HG03097 (cell line): ENCODE measurements around the gene WDR87.
A peak's percentile ranks its signal among the peaks of the same experiment; 100 is the strongest.
"Not testable (repeated sequence)": the region's sequence is repeated elsewhere in the genome, so short reads cannot be mapped to it uniquely, and the experiment has no call there.

ENCODE experiments used
- ATAC-seq: cut with Tn5 transposase; IDR thresholded peaks from one replicate; pipeline ENCODE4 v1.9.1; 2021; ENCODE audit not compliant: unreplicated experiment, low FRiP score

The WDR87 gene

DNA sequence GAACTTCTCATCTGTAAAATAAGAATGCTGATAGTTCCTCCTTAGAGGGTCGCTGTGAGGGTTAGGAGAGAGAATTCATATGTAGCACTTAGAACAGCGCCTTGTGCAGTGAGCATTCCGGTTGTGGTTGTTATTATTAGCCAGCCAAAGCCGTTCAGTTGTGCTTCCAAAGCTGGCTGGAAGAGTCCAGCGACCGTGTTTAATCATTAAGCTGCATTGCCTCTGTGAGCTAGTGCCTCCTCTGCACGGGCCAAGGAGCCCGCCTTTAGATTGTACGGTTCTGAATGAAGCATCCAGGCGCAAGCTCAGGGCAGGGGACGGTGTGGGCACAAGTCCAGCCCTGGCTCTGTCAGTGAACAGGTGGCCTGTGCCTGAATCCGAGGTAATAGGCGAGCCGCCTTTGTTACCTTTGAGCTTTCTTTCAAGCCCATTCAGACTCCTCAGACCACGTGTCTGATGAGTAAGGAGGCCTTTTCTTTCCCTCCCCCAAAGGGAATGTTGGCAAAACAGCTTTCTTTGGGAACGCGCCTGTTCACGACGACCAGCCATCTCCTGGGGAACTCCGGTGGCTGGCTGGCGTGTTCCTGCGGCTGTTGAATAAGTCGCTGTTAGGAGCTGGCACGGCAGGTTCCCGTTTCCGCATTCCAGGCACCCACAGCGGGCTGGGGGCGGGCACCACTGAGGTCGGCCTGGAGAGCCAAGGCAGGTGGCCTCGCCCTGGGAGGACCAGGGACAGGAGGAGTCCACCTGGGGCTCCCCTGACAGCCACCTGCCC lies 25.7 kb upstream of the WDR87 start:
- ATAC-seq, result peak; percentile 43

DNA sequence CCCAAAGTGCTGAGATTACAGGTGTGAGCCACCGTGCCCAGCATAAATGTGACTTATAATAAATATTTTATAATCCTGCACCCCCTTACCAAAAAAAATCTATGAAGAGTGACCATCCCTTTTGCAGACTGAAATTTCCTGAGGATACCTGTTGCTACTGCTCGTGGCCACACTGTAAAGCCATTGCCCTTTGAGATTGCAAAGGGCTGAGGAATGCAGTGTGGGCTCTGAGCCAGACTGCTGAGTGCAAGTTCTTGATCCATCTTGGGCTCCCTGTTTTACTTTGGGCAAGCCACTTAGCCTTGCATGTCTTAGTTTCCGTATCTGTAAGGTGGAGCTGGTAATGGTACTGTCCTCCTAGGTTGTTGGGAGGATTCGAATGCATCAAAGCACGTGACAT lies 24.0 kb upstream of the WDR87 start:
- ATAC-seq, result no peak

DNA sequence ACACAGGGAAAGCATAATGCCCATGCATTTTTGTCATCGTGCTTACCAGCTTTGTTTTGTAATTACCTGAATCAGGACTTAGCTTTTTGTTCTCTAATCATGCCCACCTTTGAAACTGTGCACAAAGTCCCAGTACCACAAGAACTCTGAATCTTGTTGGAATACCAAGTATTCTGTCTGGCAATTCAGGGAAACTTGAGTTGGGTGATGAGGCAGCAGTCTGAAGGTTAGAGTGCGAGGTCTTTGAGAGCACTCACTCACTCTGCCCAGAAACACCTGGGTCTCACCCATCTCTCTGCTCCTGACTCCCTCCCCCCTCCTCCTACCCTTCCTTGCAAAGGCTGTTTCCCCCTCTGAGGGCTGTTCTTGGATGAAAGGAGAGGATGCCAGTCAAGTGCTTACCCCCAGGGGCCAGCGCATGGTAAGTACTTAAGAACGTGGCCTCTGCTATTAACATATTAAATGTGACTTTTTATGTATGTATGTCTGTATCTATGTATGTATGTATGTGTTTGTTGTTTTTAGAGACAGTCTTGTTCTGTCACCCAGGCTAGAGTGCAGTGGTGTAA lies 23.0 kb upstream of the WDR87 start:
- ATAC-seq, result no peak

DNA sequence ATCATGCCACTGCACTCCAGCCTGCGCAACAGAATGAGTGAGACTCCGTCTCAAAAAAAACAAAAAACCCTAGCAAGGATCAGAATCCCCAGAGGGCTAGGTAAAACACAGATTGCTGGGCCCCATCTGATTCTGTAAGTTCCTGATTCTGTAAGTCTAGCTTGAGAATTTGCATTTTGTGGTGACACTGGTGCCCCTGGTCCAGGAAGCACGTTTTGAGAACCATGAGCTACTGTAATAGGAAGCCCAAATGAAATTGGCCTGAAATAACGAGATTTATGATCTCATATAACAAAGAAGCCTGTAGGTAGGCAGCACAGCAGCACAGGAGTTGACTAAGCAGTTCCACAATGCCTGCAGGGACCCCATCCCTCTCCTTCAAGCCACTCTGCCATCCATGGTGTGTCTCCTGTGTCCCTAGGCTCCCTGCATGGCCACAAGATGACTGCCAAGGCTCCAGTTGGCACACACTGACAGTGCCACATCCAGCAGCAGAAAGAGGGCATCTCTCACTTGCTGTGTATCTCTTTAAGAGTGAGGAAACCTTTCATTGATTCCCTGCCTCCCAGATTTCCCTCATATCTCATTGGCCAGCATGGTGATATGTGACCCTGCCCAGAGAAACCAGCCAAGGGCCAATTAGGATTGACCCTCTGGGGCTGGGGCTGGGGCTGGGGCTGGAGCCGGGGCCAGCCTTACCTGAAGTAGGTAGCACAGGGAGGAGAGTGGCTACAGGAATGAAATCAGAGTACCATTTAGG lies 22.3 kb upstream of the WDR87 start:
- ATAC-seq, result no peak

DNA sequence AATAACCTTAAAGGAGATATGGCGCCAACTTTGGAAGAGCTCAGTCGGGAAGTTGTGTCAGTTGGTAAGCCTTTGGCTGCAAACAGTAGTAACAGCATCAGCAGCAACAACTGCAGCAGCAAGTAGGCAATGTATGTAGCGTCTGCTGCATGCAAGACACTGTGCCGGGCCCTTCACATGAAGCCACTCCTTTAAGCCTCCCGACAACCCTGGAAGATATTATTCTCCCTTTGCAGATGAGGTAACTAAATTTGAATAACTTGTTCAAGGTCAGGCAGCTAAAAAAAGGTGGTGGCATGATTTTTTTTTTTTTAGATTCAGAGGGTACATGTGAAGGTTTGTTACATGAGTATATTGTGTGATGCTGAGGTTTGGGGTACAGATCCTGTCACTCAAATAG lies 20.3 kb upstream of the WDR87 start:
- ATAC-seq, result no peak

DNA sequence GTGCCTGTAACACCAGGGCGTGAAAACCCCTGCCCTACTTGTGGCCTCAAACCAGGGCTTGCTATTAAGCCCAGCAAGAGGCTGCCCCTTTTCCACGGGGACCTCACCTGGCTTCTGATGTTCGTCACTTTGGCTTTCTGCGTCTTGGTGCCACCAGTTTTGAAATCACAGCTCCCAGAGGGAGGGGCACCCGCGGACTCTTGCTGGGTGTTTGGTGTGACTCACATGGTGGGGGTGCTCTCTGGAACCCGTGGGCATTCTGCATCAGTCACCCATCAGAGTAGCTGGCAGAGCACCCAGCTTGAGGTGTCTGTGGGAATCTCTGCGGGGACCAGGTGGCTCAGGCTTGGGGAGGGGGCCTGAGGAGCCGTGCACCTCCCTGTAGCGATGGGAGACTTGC lies 19.9 kb upstream of the WDR87 start:
- ATAC-seq, result no peak

DNA sequence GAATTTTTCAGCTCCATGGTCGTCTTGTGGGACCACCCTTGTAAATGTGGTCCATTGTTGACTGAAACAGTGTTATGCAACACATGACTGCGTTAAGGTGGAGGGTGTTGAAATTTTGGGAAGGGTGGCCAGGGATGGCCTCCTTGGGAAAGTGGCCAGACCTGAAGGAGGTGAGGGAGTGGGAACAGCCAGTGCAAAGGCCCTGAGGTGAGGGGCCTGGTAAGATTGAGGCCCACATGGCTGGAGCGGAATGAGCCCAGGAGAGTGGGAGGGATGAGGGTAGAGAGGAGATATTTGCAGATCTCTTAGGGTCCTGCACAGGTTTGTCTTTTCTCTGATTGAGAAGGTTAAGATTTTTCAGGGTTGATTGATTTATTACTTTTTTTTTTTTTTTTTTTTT lies 18.8 kb upstream of the WDR87 start:
- no peak for ATAC-seq

DNA sequence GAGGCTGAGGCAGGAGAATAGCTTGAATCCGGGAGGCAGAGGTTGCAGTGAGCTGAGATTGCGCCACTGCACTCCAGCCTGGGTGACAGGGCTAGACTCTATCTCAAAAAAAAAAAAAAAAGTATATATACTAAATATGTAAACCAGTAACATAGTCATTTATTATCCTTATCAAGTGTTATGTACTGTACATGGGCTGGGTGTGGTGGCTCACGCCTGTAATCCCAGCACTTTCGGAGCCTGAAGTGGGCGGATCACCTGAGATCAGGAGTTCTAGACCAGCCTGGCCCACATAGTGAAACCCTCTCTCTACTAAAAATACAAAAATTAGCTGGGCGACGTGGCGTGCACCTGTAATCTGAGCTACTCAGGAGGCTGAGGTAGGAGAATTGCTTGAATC lies 18.2 kb upstream of the WDR87 start:
- not testable (repeated sequence) for ATAC-seq

DNA sequence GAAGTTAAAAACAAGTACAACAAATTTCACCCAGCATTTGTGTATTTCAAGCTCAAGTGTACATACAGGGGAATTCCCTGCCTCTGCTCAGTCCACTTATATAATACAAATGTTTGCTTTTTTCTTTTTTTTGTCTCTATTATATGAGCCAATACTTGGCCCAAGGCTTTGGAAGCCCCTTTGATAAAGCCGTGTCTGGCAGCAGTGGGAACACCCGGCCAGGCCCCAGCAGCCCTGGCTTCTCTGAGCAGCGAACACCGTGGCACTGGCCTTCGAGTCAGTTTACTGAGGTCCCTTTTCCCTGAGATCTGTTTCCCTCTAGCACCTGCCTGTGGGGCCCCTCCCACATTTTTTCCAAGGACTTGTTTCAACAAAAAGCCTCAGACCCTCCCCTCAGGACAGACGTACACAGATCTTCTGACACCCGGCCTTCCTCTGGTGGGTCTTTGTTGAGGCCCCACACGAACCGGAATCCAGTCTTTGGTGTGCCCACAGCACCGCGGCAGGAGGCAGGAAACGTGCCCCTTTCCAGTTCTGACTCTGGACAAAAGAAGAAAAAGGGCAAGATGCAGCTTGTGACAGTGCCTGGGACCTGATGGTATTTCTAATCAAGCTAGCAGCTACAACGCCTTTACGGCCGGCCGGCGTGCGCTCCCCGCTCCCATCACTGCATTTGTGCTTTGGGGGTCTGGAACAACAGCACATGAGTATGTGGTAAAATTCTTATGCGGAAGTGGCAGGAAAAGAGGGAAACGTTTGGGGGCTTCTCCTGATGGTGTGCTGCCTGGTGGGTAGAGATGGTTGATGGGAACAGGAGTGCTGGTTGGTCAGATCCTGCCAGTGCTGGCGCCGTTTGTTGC lies 14.4 kb upstream of the WDR87 start:
- no peak for ATAC-seq

DNA sequence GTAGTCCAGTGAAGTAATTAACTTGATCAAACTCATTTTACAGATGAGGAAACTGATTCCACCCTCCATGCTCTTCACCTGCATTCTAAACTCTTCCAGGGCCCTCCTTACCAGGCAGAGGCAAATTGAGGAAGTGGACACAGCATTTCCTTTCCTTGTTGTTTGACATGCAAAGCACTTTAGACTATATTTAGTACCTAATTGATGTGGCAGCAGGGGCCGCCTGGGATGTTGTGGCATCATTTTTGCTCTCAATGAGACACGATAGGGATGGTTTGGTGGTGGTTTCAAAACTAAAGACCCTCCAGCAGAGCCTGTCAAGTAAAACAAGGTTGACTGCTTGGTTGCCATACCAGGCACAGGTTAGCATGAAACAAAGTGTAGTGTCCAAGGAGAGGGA lies 8.5 kb upstream of the WDR87 start:
- no peak for ATAC-seq

DNA sequence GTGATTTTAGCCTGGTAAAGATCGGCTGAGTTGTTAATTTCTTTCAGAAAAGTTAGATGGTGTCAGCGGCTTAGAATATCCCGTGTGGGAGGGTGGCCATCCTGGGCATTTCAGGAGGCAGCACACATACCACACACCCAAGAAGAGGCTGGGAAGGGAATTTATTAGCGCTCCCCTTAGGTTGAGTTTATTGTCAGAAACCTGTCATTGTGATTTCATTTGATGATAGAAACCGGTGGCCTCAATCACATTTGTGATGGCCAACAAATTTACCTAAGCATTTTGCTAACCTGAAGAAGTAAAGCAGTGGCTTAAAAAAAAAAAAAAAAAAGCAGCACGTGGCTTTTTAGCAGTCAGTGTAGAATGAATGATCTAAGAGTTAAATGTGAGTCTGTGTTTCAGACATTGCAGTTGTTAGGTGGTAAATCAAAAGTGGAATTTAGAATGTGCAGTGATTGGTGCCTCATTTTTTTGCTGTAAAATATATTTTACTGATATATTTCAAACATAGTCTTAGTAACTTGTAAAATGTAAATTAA lies 3.3 kb upstream of the WDR87 start:
- no peak for ATAC-seq

DNA sequence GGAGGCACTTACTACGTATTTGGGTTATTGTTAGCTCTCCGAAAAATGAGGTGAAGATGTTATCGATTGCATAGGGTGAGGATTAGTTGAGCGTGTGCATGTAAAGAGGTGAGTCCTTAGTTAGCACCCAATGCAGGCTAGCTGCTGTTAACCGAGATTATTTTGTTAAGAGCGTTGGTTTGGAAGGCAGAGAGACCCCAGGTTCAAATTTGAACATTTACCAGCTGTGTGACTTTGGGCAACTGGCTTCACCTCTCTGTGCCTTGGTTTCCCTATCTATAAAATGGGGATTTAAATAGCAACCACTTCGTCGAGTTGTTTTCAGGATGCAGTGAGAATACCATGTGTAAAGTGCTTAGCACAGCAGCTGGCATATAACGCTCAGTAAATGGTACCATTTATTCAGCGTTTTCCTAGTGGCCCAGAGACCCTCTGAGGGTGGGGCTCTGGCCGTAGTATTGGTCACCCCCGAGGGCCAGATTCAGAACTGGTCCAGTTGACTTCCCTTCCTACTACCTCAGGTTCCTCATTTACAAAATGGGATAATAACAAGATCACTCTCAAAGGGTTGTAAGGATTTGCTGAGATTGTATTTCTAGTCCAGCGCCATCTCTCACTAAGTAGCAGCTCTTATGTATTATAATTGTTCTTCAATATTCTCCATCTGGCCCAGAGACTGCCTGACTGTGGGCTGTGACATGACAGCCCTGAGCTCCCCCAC lies 1.5 kb upstream of the WDR87 start:
- no peak for ATAC-seq

DNA sequence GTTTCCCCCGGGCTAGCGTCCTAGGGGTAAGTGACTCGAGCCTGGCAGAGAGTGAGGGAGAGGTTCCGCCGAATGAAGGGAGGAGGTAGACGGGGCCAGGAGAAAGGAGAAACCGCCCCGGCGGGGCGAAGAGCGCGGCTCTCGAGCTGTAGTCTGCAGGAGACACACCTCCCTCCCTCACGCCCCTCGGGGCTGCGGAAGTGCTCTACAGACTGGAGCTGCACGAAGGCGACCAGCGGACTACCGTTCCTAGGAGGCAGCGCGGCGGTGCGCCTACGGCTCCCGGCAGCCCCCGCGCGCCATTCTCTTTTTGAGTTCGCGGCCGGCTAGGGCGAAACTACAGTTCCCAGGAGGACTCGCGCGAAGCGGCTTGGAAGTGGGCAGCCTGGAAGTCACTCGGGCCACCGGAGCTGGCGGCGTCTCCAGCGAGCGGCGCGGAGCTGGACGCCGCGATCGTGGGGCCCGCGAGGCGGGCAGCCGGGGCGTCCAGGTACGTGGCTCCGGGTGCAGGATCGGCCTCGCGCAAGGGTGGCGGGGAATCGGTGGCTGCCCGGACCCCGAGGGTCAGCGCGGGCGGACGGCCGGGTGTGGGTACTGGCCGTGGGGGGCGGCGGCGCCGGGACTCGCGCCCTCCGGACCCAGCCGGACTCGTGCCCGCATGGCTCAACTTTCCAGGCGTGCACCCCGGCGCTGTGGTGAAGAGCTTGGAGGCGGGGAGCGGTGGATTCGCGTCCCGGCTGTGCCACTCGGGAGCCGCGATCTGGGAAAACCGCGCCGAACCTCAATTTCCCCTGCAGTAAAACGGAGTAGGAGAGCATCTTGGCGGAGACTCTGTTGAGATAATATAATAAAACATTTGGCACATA lies 708 bp upstream of the WDR87 start, which contains the start of gene SIPA1L3:
SIPA1L3 (plus strand) TSS at position 340 of the 866 bp plus-strand sequence. CDS start 174,358 bp downstream, outside the sequence.
- ATAC-seq, result peak; percentile 88

DNA sequence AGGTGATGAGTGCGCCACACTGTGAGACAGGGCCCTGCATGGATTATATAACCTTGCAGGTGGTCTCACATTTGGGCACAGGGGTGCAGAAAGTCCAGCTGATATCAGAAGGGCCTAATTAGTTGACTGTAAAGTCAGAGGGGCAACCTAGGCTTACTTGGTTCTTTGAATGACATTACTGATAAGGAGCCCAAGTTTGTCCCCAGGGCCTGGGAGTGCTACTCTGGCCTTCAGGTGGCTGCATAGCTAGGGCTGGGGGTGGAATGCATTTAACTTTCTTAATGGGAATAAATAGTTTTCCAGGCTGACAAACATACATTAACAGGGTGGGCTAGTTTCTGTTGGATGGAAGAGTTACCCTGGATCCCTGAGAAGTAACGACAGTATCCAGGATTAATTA lies 3.3 kb downstream of the WDR87 start:
- ATAC-seq, result no peak

DNA sequence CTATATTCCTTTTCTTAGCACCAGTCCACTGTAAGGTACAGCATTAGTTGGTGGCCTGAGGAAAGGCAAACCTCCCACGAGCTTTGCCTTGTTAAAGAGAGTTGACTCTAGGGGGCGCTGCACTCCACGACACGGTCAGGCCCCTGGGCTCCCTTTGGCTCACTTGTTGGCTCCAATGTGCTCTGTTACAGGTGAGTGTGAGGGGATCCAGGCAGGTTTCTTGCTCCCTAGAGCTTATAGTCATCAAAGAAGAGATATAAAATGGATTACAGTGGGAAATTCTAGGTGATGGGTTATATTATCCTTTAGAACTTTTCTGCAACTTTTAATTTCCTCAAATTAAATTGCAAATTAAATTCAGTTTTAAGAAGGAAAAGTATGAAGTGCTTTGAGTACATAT lies 3.7 kb downstream of the WDR87 start:
- ATAC-seq, result peak; percentile 37

DNA sequence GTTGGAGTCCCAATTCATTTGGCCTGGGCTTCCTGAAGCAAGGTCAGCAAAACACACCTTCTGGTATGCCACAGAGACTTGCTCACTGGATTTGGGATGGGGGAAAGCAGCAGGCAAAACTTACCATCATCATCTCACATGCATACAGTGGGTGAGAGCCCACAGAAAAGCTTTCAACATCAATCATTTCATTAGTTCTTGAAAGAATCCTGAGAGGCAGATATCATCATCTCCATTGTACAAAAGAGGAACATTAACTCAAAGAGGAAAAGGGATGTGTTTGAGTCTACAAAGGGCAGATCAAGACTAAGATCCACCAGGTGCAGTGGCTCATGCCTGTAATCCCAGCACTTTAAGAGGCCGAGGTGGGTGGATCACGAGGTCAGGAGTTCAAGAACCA lies 6.4 kb downstream of the WDR87 start:
- ATAC-seq, result no peak

DNA sequence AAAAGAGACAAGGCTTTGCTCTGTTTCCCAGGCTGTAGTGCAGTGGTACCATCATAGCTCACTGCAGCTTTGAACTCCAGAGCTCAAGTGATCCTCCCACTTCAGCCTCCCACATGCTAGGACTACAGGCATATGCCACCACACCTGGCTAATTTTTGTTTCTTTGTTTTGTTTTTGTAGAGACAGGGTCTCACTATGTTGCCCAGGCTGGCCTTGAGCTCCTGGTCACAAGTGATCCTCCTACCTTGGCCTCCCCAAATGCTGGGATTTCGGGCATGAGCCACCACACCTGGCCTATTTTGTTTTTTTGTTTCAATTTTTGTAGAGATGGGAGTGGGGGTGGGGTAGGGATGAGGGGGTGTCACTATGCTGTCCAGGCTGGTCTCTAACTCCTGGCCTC lies 6.9 kb downstream of the WDR87 start:
- no peak for ATAC-seq

DNA sequence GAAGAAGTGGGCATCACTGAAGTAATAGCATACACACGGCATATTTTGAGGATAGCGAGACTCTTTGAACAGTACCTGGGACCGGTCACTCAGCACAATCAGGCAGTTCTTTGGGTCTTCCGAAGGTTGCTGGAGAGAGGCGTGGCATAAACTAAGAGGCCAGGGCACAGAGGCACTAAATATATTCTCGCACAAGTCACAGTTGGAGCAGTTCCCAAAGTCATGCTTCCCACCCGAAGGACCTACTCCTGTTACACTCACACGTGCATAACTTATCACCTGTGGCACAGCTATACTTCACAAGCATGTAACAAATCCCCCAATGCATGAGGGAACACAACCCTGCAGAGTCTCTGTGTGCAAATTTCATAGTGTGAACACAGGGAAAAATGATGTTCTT lies 10.2 kb downstream of the WDR87 start:
- ATAC-seq, result no peak
